Activated CD8-positive, alpha-beta memory T cell treated with anti-CD3 and anti-CD28 coated beads for 4 hours (primary cell): ENCODE data around the gene WDR64.
A peak's percentile ranks its signal among the peaks of the same experiment; 100 is the strongest.

ENCODE experiments used
- DNase-seq, 2 donors: peaks; one replicate each; pipeline ENCODE4 v3.0.0-alpha.2; 2020; ENCODE audit warnings: low read depth in 2 of 2

WDR64 gene

GRCh38 chr1:241630899-241631298 is 21.2 kb upstream of the WDR64 start:
- DNase-seq: no peak

- DNase-seq: no peak
These were observed 20.4 kb upstream of the WDR64 start for GRCh38 chr1:241631674-241632073.

- DNase-seq: no peak
These were observed 19.1 kb upstream of the WDR64 start for GRCh38 chr1:241632987-241633386.

GRCh38 chr1:241635556-241636152 is 16.4 kb upstream of the WDR64 start:
- DNase-seq: no peak

GRCh38 chr1:241636291-241636690 is 15.8 kb upstream of the WDR64 start:
- DNase-seq: no peak

GRCh38 chr1:241637046-241637590 is 15.0 kb upstream of the WDR64 start:
- no peak for DNase-seq

- no peak for DNase-seq
These were observed 14.5 kb upstream of the WDR64 start for GRCh38 chr1:241637604-241638003.

GRCh38 chr1:241638099-241638682 is 13.9 kb upstream of the WDR64 start:
- no peak for DNase-seq

- no peak for DNase-seq
These were observed 13.0 kb upstream of the WDR64 start for GRCh38 chr1:241638909-241639622.

- peak in 1 of 2 donors; percentile 9 for DNase-seq
These were observed 12.4 kb upstream of the WDR64 start for GRCh38 chr1:241639623-241640148.

- DNase-seq: peak; percentile 78 to 83
These were observed 11.8 kb upstream of the WDR64 start, which contains the start of the genes CHML and OPN3 for GRCh38 chr1:241640149-241640866. TSS of gene CHML (minus strand) at chr1:241640369. CDS start at chr1:241635766, 4,603 bp downstream. TSS of gene OPN3 (minus strand) at chr1:241640369. CDS start at chr1:241640254, 115 bp downstream.

- DNase-seq: no peak
These were observed 11.0 kb upstream of the WDR64 start for GRCh38 chr1:241640867-241641622.

GRCh38 chr1:241641773-241642592 is 10.1 kb upstream of the WDR64 start:
- DNase-seq: no peak

GRCh38 chr1:241642593-241642944 is 9.5 kb upstream of the WDR64 start:
- DNase-seq: no peak

GRCh38 chr1:241644259-241644658 is 7.8 kb upstream of the WDR64 start:
- no peak for DNase-seq

- no peak for DNase-seq
These were observed 6.9 kb upstream of the WDR64 start for GRCh38 chr1:241645199-241645598.

- no peak for DNase-seq
These were observed 5.9 kb upstream of the WDR64 start for GRCh38 chr1:241646201-241646600.

GRCh38 chr1:241647658-241648057 is 4.4 kb upstream of the WDR64 start:
- DNase-seq: no peak

GRCh38 chr1:241648159-241648558 is 3.9 kb upstream of the WDR64 start:
- DNase-seq: no peak

GRCh38 chr1:241654019-241654418 is 1.9 kb downstream of the WDR64 start:
- DNase-seq: no peak
